ENCODE measurements around the gene KLHL35.

- TF ChIP-seq FOXA1 (IDR thresholded peaks at IDR 0.05) = no peak
- no peak for TF ChIP-seq TARDBP (IDR thresholded peaks at IDR 0.05)
- no peak for TF ChIP-seq NFRKB (IDR thresholded peaks at IDR 0.05)
- TF ChIP-seq HDGF (IDR thresholded peaks at IDR 0.05; ENCODE audit: borderline replicate concordance) = no peak
Measured at GRCh38 chr11:75480185-75481175, 47.5 kb upstream of the KLHL35 start.
